H1 (cell line): ENCODE measurements around the gene TOM1L2. TPM values are rescaled to one million over a fixed set of nuclear protein-coding genes. Genes with fewer than 3 reads are reported as not detected.

Experiments used
- YY1 ChIP-seq: IDR thresholded peaks from 2 replicates; pipeline ENCODE4 v1.6.1; 2011; ENCODE audit warnings: low read depth, mild to moderate bottlenecking, low read length
- polyA plus RNA-seq, 7 experiments: library from polyadenylated mRNA; depleted of rRNA in 3 of 7; stranded (reverse) in 5 of 7; unstranded in 2 of 7; fragments of >200 nt in 5 of 7; fragments of 200-250 nt in 2 of 7; gene quantifications; 1 replicate in 5 of 7; 2 replicates in 1 of 7; 4 replicates in 1 of 7; pipeline versions ENCODE4 v1.2.1 to v1.2.3, GENCODE V29; 2011 to 2013; ENCODE audit warnings: missing spikeins in 2 of 7, mixed read lengths in 2 of 7
- total RNA-seq: library from RNA; stranded (reverse); fragmentation: NEBNext Ultra II Directional; extraction: Animal tissue kit (Norgen Biotek cat#: 25700); gene quantifications from 2 replicates; pipeline ENCODE4 v1.2.1, GENCODE V29; 2021
- TF ChIP-seq, protein P1 (sequence below): IDR thresholded peaks from 2 replicates; pipeline ENCODE4 v1.6.1; 2012; ENCODE audit warnings: low read length, inconsistent platforms

Gene TOM1L2
- total and polyA plus RNA-seq, 2 of the 8 experiments (the other 6 are each of a cell fraction or from before 2014, with no cell fraction given), result 2.0 to 3.4 TPM

DNA sequence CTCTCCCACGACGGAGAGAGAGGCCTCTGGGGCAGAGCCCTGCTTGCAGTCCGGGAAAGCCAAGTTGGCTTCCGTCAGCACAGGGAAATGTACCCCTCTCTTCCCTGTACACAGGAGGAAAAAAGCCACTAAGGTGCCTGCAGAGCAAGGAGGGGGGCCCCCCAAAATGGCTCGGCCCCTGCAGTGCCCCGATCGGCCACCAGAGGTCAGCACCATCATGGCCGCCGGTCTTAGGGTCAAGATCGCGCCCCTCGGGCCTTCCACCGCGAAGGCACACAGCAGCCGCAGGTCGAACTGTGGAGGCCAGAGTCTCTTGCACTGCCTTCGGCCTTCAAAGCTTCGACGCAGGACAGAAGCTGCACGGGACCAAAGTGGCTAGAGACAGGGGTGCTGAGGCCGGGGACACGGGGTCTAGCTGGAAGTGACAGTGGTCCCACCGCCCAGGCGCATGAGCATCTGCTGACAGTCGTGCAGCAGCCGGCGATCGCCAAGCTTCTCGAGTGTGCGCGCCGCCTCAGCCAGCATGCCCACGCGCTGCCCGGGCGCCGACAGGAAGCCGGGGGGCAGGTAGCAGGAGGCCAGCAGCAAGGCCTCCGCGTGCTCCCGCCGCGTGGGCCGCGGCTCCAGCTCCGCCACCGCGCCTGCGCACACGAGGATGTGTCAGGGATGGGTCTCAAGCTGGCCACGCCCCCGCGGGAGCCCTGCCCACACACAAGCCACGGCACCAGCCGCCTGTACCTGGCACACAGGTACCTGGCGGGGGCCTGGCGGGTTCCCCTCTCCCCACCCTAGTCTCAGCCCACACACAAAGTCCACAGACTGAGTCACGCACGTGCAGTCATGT, 159.8 kb downstream of the TOM1L2 start (continued):
- TF ChIP-seq, protein P1, sequence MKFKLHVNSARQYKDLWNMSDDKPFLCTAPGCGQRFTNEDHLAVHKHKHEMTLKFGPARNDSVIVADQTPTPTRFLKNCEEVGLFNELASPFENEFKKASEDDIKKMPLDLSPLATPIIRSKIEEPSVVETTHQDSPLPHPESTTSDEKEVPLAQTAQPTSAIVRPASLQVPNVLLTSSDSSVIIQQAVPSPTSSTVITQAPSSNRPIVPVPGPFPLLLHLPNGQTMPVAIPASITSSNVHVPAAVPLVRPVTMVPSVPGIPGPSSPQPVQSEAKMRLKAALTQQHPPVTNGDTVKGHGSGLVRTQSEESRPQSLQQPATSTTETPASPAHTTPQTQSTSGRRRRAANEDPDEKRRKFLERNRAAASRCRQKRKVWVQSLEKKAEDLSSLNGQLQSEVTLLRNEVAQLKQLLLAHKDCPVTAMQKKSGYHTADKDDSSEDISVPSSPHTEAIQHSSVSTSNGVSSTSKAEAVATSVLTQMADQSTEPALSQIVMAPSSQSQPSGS, result no peak
- peak; percentile 96 for TF ChIP-seq YY1
